A375 (cell line): ENCODE results near the gene HCN2. TPM values are rescaled to one million over a fixed set of nuclear protein-coding genes. Genes with fewer than 3 reads are reported as not detected.

Experiments used
- total RNA-seq: library from RNA; depleted of rRNA; stranded (reverse); fragments of >200 nt; shearing (Covaris generic); gene quantifications from 2 replicates; pipeline ENCODE4 v1.2.3, GENCODE V29; 2014; rRNA removed

HCN2 gene
- total RNA-seq: 0.45 and 0.75 TPM in 2 replicates

DNA sequence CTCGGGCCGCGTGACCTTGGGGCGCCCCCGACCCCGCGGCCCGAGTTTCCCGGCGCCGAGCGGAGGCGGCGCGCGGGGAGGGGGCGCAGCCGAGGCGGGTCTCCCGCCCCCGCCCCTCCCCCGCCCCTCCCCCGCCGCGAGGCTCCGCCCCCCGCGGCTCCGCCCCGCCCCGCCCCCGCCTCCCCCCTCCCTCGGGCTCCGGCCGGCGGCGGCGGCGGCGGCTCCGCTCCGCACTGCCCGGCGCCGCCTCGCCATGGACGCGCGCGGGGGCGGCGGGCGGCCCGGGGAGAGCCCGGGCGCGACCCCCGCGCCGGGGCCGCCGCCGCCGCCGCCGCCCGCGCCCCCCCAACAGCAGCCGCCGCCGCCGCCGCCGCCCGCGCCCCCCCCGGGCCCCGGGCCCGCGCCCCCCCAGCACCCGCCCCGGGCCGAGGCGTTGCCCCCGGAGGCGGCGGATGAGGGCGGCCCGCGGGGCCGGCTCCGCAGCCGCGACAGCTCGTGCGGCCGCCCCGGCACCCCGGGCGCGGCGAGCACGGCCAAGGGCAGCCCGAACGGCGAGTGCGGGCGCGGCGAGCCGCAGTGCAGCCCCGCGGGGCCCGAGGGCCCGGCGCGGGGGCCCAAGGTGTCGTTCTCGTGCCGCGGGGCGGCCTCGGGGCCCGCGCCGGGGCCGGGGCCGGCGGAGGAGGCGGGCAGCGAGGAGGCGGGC lies at the start of gene HCN2:
TSS of gene HCN2 (plus strand) at position 189 of the 703 bp plus-strand sequence. CDS start at position 254, 65 bp downstream.

DNA sequence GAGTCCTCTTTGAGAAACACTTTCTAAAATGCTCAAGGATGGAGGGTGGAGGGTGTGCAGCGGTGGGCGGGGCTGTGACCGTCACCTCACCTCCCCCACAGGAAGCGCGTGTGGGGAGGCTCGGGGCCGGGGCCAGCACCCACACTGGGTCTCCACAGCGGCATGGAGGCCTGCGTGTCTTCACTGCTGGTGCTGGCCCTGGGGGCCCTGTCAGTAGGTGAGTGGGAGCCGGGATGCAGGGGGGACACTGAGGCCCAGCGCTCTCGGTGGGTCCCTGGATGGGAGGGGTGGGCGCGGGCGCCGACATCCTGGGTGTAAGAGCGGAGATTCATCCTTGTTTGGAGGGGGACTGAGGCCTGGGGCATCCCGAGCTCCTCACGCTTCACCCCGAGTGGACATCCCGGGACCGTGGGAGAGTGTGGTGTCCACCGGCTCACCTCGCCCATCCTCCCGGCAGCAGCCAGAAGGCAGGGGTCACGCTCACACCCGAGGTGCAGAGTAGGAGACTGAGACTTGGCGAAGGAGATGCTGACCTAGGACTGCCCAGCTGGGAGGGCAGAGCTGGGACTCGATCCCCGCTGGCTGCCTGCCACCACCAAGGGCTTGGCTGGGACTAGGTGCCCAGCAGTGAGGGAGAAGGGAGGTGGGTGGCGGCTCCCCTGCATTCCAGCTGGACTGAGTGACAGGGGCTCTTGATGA lies 45.6 kb upstream of the HCN2 start, which contains the start of gene GZMM:
TSS of gene GZMM (plus strand) at position 144 of the 699 bp plus-strand sequence. CDS start at position 163, 19 bp downstream.

DNA sequence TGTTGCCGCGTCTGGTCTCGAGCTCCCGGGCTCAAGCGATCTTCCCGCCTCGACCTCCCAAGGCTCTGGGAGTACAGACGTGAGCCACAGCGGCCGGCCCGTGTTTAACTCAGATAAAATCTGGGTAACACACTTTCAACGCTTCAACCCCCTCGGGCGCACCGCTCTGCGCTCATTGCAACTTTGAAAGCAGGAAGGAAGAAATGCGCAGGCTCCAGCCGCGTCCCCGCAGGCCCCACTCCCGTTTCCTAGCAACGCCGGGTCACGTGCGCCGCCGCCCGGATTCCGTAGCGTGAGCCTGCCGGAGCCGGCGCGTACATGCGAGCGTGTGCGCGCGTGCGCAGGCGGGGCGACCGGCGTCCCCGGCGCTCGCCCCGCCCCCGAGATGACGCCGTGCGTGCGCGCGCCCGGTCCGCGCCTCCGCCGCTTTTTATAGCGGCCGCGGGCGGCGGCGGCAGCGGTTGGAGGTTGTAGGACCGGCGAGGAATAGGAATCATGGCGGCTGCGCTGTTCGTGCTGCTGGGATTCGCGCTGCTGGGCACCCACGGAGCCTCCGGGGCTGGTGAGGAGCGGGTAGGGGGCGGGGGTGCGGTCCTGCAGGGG lies 17.4 kb upstream of the HCN2 start, which contains the start of gene BSG:
TSS of gene BSG (plus strand) at position 457 of the 603 bp plus-strand sequence. CDS start at position 496, 39 bp downstream.

DNA sequence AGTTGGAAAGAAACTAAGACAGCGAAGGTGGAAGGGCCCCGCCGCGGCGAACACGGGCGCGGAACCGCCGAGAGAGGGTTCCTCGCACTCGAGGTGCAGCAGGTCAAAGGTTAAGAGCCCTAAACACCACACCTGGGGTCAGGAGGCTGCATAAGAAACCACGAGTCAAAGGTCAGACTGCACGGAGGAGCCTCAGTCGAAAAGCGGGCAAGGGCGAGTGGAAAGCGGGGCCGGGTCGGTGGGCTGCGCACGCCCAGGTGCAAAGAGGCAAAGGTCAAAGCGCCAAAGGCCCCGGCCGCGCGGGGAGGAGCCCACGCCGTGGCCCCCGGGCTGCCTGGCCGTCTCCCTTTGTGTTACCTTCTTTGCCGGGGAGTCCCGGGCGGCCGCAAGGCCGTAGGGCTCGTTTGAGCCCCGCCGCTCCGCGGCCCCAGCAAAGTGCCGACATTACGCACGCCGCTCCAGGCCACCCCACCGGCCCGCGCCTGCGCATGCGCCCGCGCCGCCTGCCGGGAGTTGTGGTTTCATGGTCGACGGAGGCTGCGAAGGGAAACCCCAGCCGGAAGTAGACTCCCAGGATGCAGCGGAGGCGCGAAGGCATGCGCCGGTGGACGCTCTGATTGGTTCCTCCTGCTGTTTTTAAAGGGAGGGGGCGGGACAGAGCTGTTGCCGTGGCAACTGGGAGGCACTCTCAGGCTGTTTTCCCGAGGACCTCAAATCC lies 43.5 kb downstream of the HCN2 start, which contains the start of gene POLRMT:
TSS of gene POLRMT (minus strand) at position 470 of the 718 bp plus-strand sequence. CDS start at position 445, 25 bp downstream.

GRCh38 chr19:639253-640160 lies 49.8 kb downstream of the HCN2 start, which contains the start of gene FGF22:
TSS of gene FGF22 (plus strand) at chr19:639879. CDS start at chr19:639926, 47 bp downstream.

DNA sequence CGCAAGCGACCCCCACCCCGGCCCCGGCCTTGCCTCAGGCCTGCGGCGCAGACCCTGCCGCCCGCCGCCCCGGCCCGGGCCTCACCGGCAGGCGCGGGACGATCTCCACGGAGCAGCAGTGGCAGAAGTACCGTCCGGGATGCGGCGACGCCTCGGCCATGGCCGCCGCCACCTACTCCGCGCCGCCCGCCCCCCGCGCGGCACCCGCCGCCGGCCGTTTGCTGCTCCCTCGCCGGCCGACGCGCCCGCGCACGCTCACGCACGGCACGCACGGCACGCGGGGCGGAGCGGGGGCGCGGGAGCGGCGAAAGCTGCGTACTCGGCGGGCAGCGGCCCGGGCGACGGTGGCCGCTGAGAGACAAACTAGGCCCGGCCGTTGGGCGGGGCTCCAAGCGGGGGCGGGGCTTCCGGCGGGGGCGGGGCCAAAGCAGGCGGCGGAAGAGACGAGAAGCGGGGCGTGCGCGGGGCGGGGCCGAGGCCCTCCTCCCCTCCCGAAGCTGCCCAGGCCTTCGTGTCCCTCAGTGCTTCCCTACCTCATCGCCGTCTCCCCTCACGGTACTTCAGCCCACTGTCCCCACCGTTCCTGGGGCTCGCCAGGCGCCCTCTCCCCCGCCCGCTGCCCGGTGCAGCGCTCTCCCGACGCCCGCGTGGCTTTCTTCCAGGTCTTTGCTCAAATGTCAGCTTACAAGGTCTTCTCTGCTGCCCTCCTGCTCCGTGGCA lies 73.4 kb downstream of the HCN2 start, which contains the start of gene RNF126:
TSS of gene RNF126 (minus strand) at position 253 of the 720 bp plus-strand sequence. CDS start at position 160, 93 bp downstream.

Other genes starting within 250 kb of the HCN2 start
- gene MIER2, start 245.1 kb upstream of the HCN2 start, total RNA-seq: 17.9 and 29.4 TPM in 2 replicates
- 0.58 and 0.98 TPM in 2 replicates for gene C2CD4C, start 180.7 kb upstream of the HCN2 start, total RNA-seq
- gene SHC2, start 128.8 kb upstream of the HCN2 start, total RNA-seq: 2.1 and 2.3 TPM in 2 replicates
- 0.08 TPM in 1 of 2 replicates, not detected in the other for gene MADCAM1, start 93.4 kb upstream of the HCN2 start, total RNA-seq
- gene TPGS1, start 82.4 kb upstream of the HCN2 start, total RNA-seq: 43.4 and 51.0 TPM in 2 replicates
- gene CDC34, start 58.1 kb upstream of the HCN2 start, total RNA-seq: 139 and 153 TPM in 2 replicates
- gene GZMM, start 45.8 kb upstream of the HCN2 start, total RNA-seq: 0.19 and 2.0 TPM in 2 replicates
- 466 and 497 TPM in 2 replicates for gene BSG, start 17.3 kb upstream of the HCN2 start, total RNA-seq
- gene POLRMT, start 43.7 kb downstream of the HCN2 start, total RNA-seq: 46.5 and 59.4 TPM in 2 replicates
- gene FGF22, start 50.0 kb downstream of the HCN2 start, total RNA-seq: 0.91 and 1.0 TPM in 2 replicates
- gene RNF126, start 73.3 kb downstream of the HCN2 start, total RNA-seq: 91.1 and 92.3 TPM in 2 replicates
- gene FSTL3, start 86.5 kb downstream of the HCN2 start, total RNA-seq: 71.8 and 87.6 TPM in 2 replicates
- not detected in 2 replicates for gene PRSS57, start 105.6 kb downstream of the HCN2 start, total RNA-seq
- gene PALM, start 119.1 kb downstream of the HCN2 start, total RNA-seq: 4.7 and 5.1 TPM in 2 replicates
- gene MISP, start 161.2 kb downstream of the HCN2 start, total RNA-seq: 4.4 and 5.9 TPM in 2 replicates
- 355 and 456 TPM in 2 replicates for gene PTBP1, start 207.6 kb downstream of the HCN2 start, total RNA-seq
- gene PLPPR3, start 232.1 kb downstream of the HCN2 start, total RNA-seq: 0.03 TPM in 1 of 2 replicates, not detected in the other
- gene AZU1, start 238.0 kb downstream of the HCN2 start, total RNA-seq: 0.45 TPM in 1 of 2 replicates, not detected in the other